GM21529 (cell line): ENCODE data around the gene ZIC4.

Source experiments
- ATAC-seq: cut with Tn5 transposase; IDR thresholded peaks from one replicate; pipeline ENCODE4 v1.9.1; 2021; ENCODE audit not compliant: unreplicated experiment

ZIC4 gene

GRCh38 chr3:147371771-147372340 lies 34.5 kb downstream of the ZIC4 start:
- ATAC-seq: no peak

- no peak for ATAC-seq
These were observed 35.2 kb downstream of the ZIC4 start for GRCh38 chr3:147371140-147371539.

- ATAC-seq: no peak
These were observed 36.0 kb downstream of the ZIC4 start for GRCh38 chr3:147370349-147370748.

- ATAC-seq: no peak
These were observed 36.7 kb downstream of the ZIC4 start for GRCh38 chr3:147369661-147370123.

GRCh38 chr3:147369231-147369630 lies 37.1 kb downstream of the ZIC4 start:
- no peak for ATAC-seq

- no peak for ATAC-seq
These were observed 37.7 kb downstream of the ZIC4 start for GRCh38 chr3:147368561-147369221.

GRCh38 chr3:147368151-147368550 lies 38.2 kb downstream of the ZIC4 start:
- ATAC-seq: no peak

- no peak for ATAC-seq
These were observed 38.7 kb downstream of the ZIC4 start for GRCh38 chr3:147367676-147368075.

GRCh38 chr3:147365196-147366115 lies 40.9 kb downstream of the ZIC4 start:
- no peak for ATAC-seq

GRCh38 chr3:147364771-147365170 lies 41.6 kb downstream of the ZIC4 start:
- no peak for ATAC-seq

- peak; percentile 84 for ATAC-seq
These were observed 44.6 kb downstream of the ZIC4 start for GRCh38 chr3:147361454-147362420.

GRCh38 chr3:147360646-147361453 lies 45.5 kb downstream of the ZIC4 start:
- ATAC-seq: no peak

GRCh38 chr3:147360051-147360439 lies 46.3 kb downstream of the ZIC4 start:
- no peak for ATAC-seq

- ATAC-seq: no peak
These were observed 46.9 kb downstream of the ZIC4 start for GRCh38 chr3:147359177-147360050.

- ATAC-seq: no peak
These were observed 48.0 kb downstream of the ZIC4 start for GRCh38 chr3:147358144-147358992.

- no peak for ATAC-seq
These were observed 49.1 kb downstream of the ZIC4 start for GRCh38 chr3:147356909-147357900.
